ENCODE data around the gene ROR1.

ROR1 gene

DNA sequence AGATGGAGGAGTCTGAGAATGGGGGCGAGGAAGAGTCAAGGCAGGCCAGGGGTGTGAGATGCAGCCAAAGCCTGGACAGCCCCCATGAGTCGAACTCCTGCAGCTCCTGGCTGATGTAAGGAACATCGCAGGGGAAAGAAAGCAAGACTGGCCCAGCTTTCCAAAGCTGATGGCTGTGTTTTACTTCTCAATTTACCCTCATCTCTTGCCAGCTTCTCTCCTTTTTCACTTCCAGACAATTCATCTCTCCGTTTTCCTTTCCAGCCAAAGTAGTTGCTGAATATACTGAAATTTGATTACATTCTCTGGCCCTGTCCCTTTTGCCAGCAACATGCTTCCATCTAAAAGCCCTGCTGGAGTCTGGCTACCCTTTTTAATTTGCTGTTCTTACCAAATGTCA is 389.6 kb downstream of the ROR1 start:
- ChIA-PET POLR2A (interaction anchor here (1.1 kb wide), 1 partner anchor 21 kb away, joined by 8 read pairs; no protein-coding TSS in a partner anchor), CTCF (interaction anchor here (0.6 to 2.8 kb wide), 12 partner anchors 8 to 1927 kb away, joined by 3 to 15 read pairs (median 4); partner anchors contain the start of gene ROR1)
- no peak overlapping the region for H3K27ac ChIP-seq (ENCODE audit: extremely low read depth, low read depth, low read length)
- H3K36me3 ChIP-seq (ENCODE audit: control insufficient read depth in 2 of 2, insufficient read depth in 1 of 2, low read length in 2 of 2), result peaks cover 0 to 5% of the 10 kb centered on the region in 2 experiments; a peak in 1 of 3 replicates
- H3K9me3 ChIP-seq (ENCODE audit: control insufficient read depth, insufficient read depth, low read depth, low read length), result no peaks in the 10 kb centered on the region
- no peak for TF ChIP-seq ZNF114 (tag by site-specific recombination; IDR thresholded peaks at IDR 0.05)
- TF ChIP-seq ZNF140 (tag by site-specific recombination; IDR thresholded peaks at IDR 0.05), result no peak
- no peak for TF ChIP-seq ZNF214 (tag by site-specific recombination; IDR thresholded peaks at IDR 0.05; ENCODE audit: borderline replicate concordance)
- H3K4me3 ChIP-seq (ENCODE audit: low read depth, low read length), result no peak overlapping the region
- peaks cover 10% of the 10 kb centered on the region for H3K4me1 ChIP-seq (ENCODE audit: control insufficient read depth, insufficient read depth, low read length)

- peaks cover 0 to 4% of the 10 kb centered on the region in 2 experiments; a peak in 1 of 3 replicates for H3K36me3 ChIP-seq (ENCODE audit: control insufficient read depth in 2 of 2, insufficient read depth in 1 of 2, low read length in 2 of 2)
- no peak overlapping the region for H3K27ac ChIP-seq (ENCODE audit: extremely low read depth, low read depth, low read length)
- peaks cover 10% of the 10 kb centered on the region for H3K4me1 ChIP-seq (ENCODE audit: control insufficient read depth, insufficient read depth, low read length)
- ChIA-PET CTCF (interaction anchor here (0.6 to 2.8 kb wide), 14 partner anchors 7 to 1927 kb away, joined by 3 to 15 read pairs (median 4); partner anchors contain the start of gene ROR1), POLR2A (no interaction called here)
- no peaks in the 10 kb centered on the region for H3K9me3 ChIP-seq (ENCODE audit: control insufficient read depth, insufficient read depth, low read depth, low read length)
- TF ChIP-seq ZNF654 (tag by site-specific recombination; IDR thresholded peaks at IDR 0.05; ENCODE audit: low read depth), result peak; percentile 39; the same call in 1 of the 2 replicates
- no peak for TF ChIP-seq ZNF10 (tag by site-specific recombination; IDR thresholded peaks at IDR 0.05)
- TF ChIP-seq ZNF768 (tag by site-specific recombination; IDR thresholded peaks at IDR 0.05), result no peak
- peak; percentile 46; the same call in 1 of the 2 replicates for TF ChIP-seq ZNF335 (tag by site-specific recombination; conservative IDR thresholded peaks at IDR 0.05)
- TF ChIP-seq, protein P1, sequence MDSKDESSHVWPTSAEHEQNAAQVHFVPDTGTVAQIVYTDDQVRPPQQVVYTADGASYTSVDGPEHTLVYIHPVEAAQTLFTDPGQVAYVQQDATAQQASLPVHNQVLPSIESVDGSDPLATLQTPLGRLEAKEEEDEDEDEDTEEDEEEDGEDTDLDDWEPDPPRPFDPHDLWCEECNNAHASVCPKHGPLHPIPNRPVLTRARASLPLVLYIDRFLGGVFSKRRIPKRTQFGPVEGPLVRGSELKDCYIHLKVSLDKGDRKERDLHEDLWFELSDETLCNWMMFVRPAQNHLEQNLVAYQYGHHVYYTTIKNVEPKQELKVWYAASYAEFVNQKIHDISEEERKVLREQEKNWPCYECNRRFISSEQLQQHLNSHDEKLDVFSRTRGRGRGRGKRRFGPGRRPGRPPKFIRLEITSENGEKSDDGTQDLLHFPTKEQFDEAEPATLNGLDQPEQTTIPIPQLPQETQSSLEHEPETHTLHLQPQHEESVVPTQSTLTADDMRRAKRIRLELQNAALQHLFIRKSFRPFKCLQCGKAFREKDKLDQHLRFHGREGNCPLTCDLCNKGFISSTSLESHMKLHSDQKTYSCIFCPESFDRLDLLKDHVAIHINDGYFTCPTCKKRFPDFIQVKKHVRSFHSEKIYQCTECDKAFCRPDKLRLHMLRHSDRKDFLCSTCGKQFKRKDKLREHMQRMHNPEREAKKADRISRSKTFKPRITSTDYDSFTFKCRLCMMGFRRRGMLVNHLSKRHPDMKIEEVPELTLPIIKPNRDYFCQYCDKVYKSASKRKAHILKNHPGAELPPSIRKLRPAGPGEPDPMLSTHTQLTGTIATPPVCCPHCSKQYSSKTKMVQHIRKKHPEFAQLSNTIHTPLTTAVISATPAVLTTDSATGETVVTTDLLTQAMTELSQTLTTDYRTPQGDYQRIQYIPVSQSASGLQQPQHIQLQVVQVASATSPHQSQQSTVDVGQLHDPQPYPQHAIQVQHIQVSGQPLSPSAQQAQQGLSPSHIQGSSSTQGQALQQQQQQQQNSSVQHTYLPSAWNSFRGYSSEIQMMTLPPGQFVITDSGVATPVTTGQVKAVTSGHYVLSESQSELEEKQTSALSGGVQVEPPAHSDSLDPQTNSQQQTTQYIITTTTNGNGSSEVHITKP (tag by site-specific recombination; IDR thresholded peaks at IDR 0.05), result peak; percentile 50
- no peak for TF ChIP-seq ZFHX2 (tag by site-specific recombination; conservative IDR thresholded peaks at IDR 0.05)
- no peak overlapping the region for H3K4me3 ChIP-seq (ENCODE audit: low read depth, low read length)
Measured at GRCh38 chr1:64163970-64164369, 390.2 kb downstream of the ROR1 start.

- Histone ChIP-seq H3K9me3 (ENCODE audit: control insufficient read depth, insufficient read depth, low read depth, low read length) (no peaks in the 10 kb centered on the region), H3K27ac (ENCODE audit: extremely low read depth, low read depth, low read length) (no peak overlapping the region), H3K36me3 (ENCODE audit: control insufficient read depth in 2 of 2, insufficient read depth in 1 of 2, low read length in 2 of 2) (no peaks in the 10 kb centered on the region), H3K4me1 (ENCODE audit: control insufficient read depth, insufficient read depth, low read length) (peaks cover 6% of the 10 kb centered on the region), H3K4me3 (ENCODE audit: low read depth, low read length) (no peak overlapping the region)
- POLR2A ChIA-PET, result no interaction called here
- CTCF ChIA-PET, result interaction anchor here (1.3 to 2.0 kb wide), 2 partner anchors 29 to 475 kb away, joined by 3 to 7 read pairs; no protein-coding TSS in a partner anchor
- TF ChIP-seq ZNF549 (tag by site-specific recombination; IDR thresholded peaks at IDR 0.05) (peak; percentile 89), ZNF175 (tag by site-specific recombination; IDR thresholded peaks at IDR 0.05) (no peak)
Measured at GRCh38 chr1:64166629-64167028, 392.8 kb downstream of the ROR1 start.

- TF ChIP-seq ZNF184 (tag by site-specific recombination; IDR thresholded peaks at IDR 0.05), result no peak
- TF ChIP-seq RBAK (tag by site-specific recombination; IDR thresholded peaks at IDR 0.05), result no peak
- TF ChIP-seq ZNF544 (tag by site-specific recombination; IDR thresholded peaks at IDR 0.05), result no peak
- no peak for TF ChIP-seq SCRT2 (tag by site-specific recombination; IDR thresholded peaks at IDR 0.05)
- TF ChIP-seq ZNF426 (tag by site-specific recombination; IDR thresholded peaks at IDR 0.05), result no peak
- TF ChIP-seq ZNF23 (tag by site-specific recombination; IDR thresholded peaks at IDR 0.05; ENCODE audit: borderline replicate concordance), result no peak
- Histone ChIP-seq H3K27ac (ENCODE audit: extremely low read depth, low read depth, low read length) (no peak overlapping the region), H3K4me3 (ENCODE audit: low read depth, low read length) (no peak overlapping the region), H3K9me3 (ENCODE audit: control insufficient read depth, insufficient read depth, low read depth, low read length) (no peaks in the 10 kb centered on the region), H3K36me3 (ENCODE audit: control insufficient read depth in 2 of 2, insufficient read depth in 1 of 2, low read length in 2 of 2) (no peaks in the 10 kb centered on the region), H3K4me1 (ENCODE audit: control insufficient read depth, insufficient read depth, low read length) (peaks cover under 1% of the 10 kb centered on the region; the same call in 1 of the 2 replicates)
- ChIA-PET POLR2A (no interaction called here), CTCF (interaction anchor here (0.6 to 2.0 kb wide), 4 partner anchors 30 to 475 kb away, joined by 3 to 7 read pairs (median 3); no protein-coding TSS in a partner anchor)
Measured at GRCh38 chr1:64167176-64167575, 393.4 kb downstream of the ROR1 start.

All from HEK293 (cell line).